ENCODE data around the gene MFNG. TPM values are rescaled to one million over a fixed set of nuclear protein-coding genes. Genes with fewer than 3 reads are reported as not detected.

Gene MFNG, protein sequence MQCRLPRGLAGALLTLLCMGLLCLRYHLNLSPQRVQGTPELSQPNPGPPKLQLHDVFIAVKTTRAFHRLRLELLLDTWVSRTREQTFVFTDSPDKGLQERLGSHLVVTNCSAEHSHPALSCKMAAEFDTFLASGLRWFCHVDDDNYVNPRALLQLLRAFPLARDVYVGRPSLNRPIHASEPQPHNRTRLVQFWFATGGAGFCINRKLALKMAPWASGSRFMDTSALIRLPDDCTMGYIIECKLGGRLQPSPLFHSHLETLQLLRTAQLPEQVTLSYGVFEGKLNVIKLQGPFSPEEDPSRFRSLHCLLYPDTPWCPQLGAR
- total RNA-seq (ENCODE audit: low replicate concordance), result 0.08 TPM in 1 of 2 replicates, not detected in the other

DNA sequence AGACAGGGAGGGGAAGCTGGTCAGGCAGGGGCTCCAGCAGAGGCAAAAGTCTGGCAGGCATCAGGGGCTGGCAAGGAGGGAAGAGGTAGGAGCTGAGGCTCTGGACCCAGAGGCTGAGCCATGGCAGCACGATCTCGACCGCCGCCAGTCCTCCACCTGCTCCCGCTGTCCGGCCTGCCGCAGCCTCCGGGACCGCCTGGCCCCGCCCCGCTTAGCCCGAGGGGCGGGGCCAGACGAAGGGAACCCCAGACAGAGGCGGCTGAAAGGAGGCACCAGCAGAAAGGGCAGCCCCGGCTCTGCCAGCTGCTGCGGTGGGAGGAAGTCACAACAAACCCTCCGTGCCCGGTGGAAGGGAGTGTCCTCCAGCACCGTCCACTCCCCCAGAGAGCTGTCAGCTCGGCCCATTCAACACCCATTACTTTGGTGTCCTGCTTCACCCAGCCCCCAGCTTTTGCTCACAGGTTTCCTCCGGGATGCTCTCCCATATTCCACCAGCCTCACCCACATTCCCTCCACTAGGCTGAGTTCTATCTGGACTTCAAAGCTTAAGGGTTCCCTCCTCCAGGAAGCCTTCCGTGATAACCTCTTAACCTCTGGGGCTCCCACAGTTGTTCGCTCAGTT lies at the start of gene MFNG:
MFNG (minus strand) TSS at position 161 of the 622 bp plus-strand sequence. CDS start 207 bp downstream, outside the sequence.

DNA sequence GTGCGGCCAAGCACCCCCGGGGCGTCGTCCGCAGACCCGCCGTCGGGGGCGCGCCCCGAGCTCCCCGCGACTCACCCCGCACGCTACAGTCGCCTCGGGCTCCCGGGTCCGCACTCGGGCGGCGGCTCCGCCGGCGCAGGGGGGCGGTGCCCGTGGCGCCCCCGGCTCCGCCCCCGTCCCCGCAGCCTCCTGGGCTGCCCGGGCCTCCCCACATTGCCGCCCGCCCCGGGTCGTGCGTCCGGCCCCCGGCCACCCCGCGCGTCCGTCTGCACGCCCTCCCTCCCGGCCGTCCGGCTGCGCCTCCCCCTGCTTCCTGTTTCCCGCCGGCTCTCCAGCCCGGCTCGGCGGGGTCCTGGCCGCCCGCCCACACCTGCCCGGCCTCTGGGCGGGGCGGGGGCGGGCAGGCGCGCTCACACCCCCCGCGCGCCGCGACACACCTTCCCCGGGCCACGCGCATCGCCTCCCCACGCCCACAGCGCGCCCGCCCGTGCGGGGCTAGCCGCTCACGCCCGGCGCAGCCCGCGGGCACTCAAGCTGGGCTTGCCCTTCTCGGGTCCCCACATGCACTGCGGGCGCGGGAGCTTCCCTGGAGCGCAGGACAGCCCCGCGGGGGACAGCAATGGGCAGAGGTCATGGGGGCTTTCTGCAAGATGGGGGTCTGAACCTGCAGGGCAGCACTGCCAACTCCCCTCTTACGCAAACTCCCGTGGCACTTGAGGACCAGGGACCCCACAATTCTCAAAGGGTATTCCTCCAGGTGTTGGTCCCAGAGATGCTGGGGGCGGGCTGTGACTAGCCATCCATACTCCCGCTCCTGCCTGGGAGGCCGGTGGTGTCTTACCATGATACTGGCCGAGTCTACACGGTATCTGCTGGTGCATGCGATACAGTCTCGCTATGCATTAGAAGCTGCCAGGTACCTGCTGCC lies 33.3 kb upstream of the MFNG start, which contains the start of gene CARD10:
CARD10 (minus strand) TSS at position 148 of the 928 bp plus-strand sequence. CDS start 215 bp downstream, outside the sequence.

DNA sequence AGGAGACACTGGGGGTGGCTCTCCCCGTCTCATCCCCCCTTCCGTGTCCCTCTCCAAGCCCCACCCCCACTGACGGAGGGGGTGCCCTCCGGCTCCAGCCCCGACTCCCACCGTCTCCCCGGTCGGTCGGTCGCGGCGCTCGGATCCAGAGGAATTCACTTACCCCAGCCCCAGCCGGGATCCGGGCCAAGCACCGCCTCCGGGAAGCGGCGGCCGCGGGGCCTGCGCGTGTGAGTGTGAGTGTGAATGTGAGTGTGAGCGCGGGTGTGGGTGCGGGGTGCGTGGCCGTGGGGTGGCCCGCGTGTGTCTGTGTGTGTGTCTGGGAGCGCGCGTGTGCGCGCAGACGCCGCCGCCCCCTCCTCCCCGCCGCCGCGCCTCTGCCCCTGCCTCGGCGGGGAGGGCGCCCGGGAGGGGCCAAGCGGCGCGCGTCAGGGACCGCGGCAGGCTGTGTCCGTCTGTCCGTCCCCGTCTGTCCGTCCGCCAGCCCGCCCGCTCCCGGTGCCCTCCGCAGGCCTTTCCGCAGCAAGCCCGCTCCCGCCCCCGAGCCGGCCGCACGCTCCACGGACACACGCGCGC lies 59.0 kb downstream of the MFNG start, which contains the start of gene ELFN2:
ELFN2 (minus strand) TSS at position 345 of the 576 bp plus-strand sequence. CDS start 51,945 bp downstream, outside the sequence.

Other genes with a start within 250 kb of the MFNG start
- gene RAC2, start 242.1 kb downstream of the MFNG start, total RNA-seq (ENCODE audit: low replicate concordance), result 3.9 and 10.9 TPM in 2 replicates
- 0.08 and 0.23 TPM in 2 replicates for gene CYTH4, start 203.9 kb downstream of the MFNG start, total RNA-seq (ENCODE audit: low replicate concordance)
- under 0.01 TPM in 1 of 2 replicates, not detected in the other for gene ELFN2, start 58.9 kb downstream of the MFNG start, total RNA-seq (ENCODE audit: low replicate concordance)
- gene CARD10, start 33.0 kb upstream of the MFNG start, total RNA-seq (ENCODE audit: low replicate concordance), result 1.9 and 4.3 TPM in 2 replicates
- gene CDC42EP1, start 74.1 kb upstream of the MFNG start, total RNA-seq (ENCODE audit: low replicate concordance), result 3.2 and 15.3 TPM in 2 replicates
- gene LGALS2, start 93.7 kb upstream of the MFNG start, total RNA-seq (ENCODE audit: low replicate concordance), result not detected in 2 replicates
- 29.8 and 30.0 TPM in 2 replicates for gene GGA1, start 122.5 kb upstream of the MFNG start, total RNA-seq (ENCODE audit: low replicate concordance)
- 7.6 and 8.0 TPM in 2 replicates for gene SH3BP1, start 153.3 kb upstream of the MFNG start, total RNA-seq (ENCODE audit: low replicate concordance)
- 2.5 and 8.1 TPM in 2 replicates for gene PDXP, start 172.3 kb upstream of the MFNG start, total RNA-seq (ENCODE audit: low replicate concordance)
- gene LGALS1, start 189.3 kb upstream of the MFNG start, total RNA-seq (ENCODE audit: low replicate concordance), result 13,609 and 14,050 TPM in 2 replicates
- 22.2 and 27.7 TPM in 2 replicates for gene NOL12, start 200.0 kb upstream of the MFNG start, total RNA-seq (ENCODE audit: low replicate concordance)
- 90.2 and 131 TPM in 2 replicates for gene TRIOBP, start 210.7 kb upstream of the MFNG start, total RNA-seq (ENCODE audit: low replicate concordance)

Measured in smooth muscle cell of the coronary artery (primary cell).